Activated naive CD4-positive, alpha-beta T cell treated with anti-CD3 and anti-CD28 coated beads for 36 hours (primary cell): ENCODE data around the gene CDK15. TPM values are rescaled to one million over a fixed set of nuclear protein-coding genes. Genes with fewer than 3 reads are reported as not detected.

Experiments used
- CTCF ChIA-PET: fragments of 350-600 bp; sonication (Branson Sonifier 250); formaldehyde crosslinking; loops from one replicate; lab custom pipeline; 2021; ENCODE audit warnings: antibody characterized with exemption; lab: Charles Lee
- DNase-seq: peaks from one replicate; pipeline ENCODE4 v3.0.0-alpha.2; 2020
- H3K27ac Mint-ChIP-seq: one replicate; pipeline ENCODE4 v1.8.0; 2021; ENCODE audit warnings: mild to moderate bottlenecking, mixed read lengths
- H3K27me3 Mint-ChIP-seq: one replicate; pipeline ENCODE4 v1.8.0; 2021; ENCODE audit warnings: low read depth, mixed read lengths
- H3K36me3 Mint-ChIP-seq: one replicate; pipeline ENCODE4 v1.8.0; 2021; ENCODE audit warnings: low read depth, mixed read lengths
- H3K4me1 Mint-ChIP-seq: one replicate; pipeline ENCODE4 v1.8.0; 2021; ENCODE audit warnings: low read depth, mixed read lengths
- H3K4me3 Mint-ChIP-seq: one replicate; pipeline ENCODE4 v1.8.0; 2021; ENCODE audit warnings: mild to moderate bottlenecking, moderate library complexity, mixed read lengths
- H3K9me3 Mint-ChIP-seq: one replicate; pipeline ENCODE4 v1.8.0; 2021; ENCODE audit warnings: mixed read lengths
- intact Hi-C: fragments of 100-400 bp; cut with micrococcal nuclease; formaldehyde crosslinking; loops from one replicate; pipeline ENCODE4 v1.15.1; 2023
- total RNA-seq, 2 experiments: library from RNA; stranded (reverse); gene quantifications; one replicate each; pipeline ENCODE4 v1.2.3, GENCODE V29; 2021

The CDK15 gene
- total RNA-seq, 2 experiments from 2014 or later, result not detected

- Mint-ChIP-seq H3K36me3 (no peaks in the 10 kb centered on the region), H3K27me3 (peaks cover 3% of the 10 kb centered on the region), H3K4me3 (no peak overlapping the region), H3K9me3 (no peaks in the 10 kb centered on the region), H3K4me1 (peaks cover 13% of the 10 kb centered on the region), H3K27ac (no peak overlapping the region)
- CTCF ChIA-PET, result no interaction called here
- intact Hi-C loops, result no loop called here
- DNase-seq, result no peak
Observed at GRCh38 chr2:201777869-201778268, 28.5 kb upstream of the CDK15 start.

- Mint-ChIP-seq H3K4me3 (peak overlapping the region; percentile 86), H3K36me3 (no peaks in the 10 kb centered on the region), H3K27ac (peak overlapping the region; percentile 68), H3K4me1 (peaks cover 13% of the 10 kb centered on the region), H3K27me3 (peaks cover 3% of the 10 kb centered on the region), H3K9me3 (no peaks in the 10 kb centered on the region)
- DNase-seq, result no peak
- intact Hi-C loops, result loop anchor here (2.0 to 5.0 kb wide), 6 partner anchors 348 to 1132 kb away; partner anchors contain the start of genes BMPR2, CARF, CASP10 and WDR12
- CTCF ChIA-PET, result interaction anchor here (0.8 to 0.9 kb wide), 2 partner anchors 31 to 136 kb away, joined by 3 to 6 read pairs; no protein-coding TSS in a partner anchor
Observed at GRCh38 chr2:201779901-201780673, 26.2 kb upstream of the CDK15 start.

- peaks cover 3% of the 10 kb centered on the region for H3K27me3 Mint-ChIP-seq
- CTCF ChIA-PET, result interaction anchor here (0.6 to 1.3 kb wide), 5 partner anchors 10 to 135 kb away, joined by 3 to 6 read pairs (median 4); no protein-coding TSS in a partner anchor
Observed at GRCh38 chr2:201780674-201781493, 25.5 kb upstream of the CDK15 start, which contains the start of gene ALS2. Gene ALS2, minus strand, starts transcription at chr2:201780933. Its CDS starts 12,048 bp downstream, at chr2:201768885.

GRCh38 chr2:201781557-201782051 is 24.7 kb upstream of the CDK15 start:
- Mint-ChIP-seq H3K36me3 (no peaks in the 10 kb centered on the region), H3K27ac (peak overlapping the region; percentile 83), H3K4me1 (peaks cover 13% of the 10 kb centered on the region), H3K9me3 (no peaks in the 10 kb centered on the region), H3K27me3 (peaks cover 3% of the 10 kb centered on the region), H3K4me3 (peak overlapping the region; percentile 86)
- CTCF ChIA-PET, result interaction anchor here (1.0 to 1.3 kb wide), 2 partner anchors 10 to 17 kb away, joined by 3 to 4 read pairs; no protein-coding TSS in a partner anchor
- intact Hi-C loops, result loop anchor here (1.0 to 5.0 kb wide), 12 partner anchors 50 to 1131 kb away; partner anchors contain the start of genes BMPR2, BZW1, CARF and CASP10
- peak; percentile 11 for DNase-seq

More at GRCh38 chr2:201780674-201781493, 25.5 kb upstream of the CDK15 start, which contains the start of gene ALS2:
- H3K36me3 Mint-ChIP-seq, result no peaks in the 10 kb centered on the region
- peaks cover 13% of the 10 kb centered on the region for H3K4me1 Mint-ChIP-seq
- DNase-seq, result peak; percentile 96
- intact Hi-C loops, result loop anchor here (1.0 to 5.0 kb wide), 12 partner anchors 50 to 1131 kb away; partner anchors contain the start of genes BMPR2, BZW1, CARF and CASP10
- no peaks in the 10 kb centered on the region for H3K9me3 Mint-ChIP-seq
- H3K27ac Mint-ChIP-seq, result peak within 1 kb of the TSS; percentile 83
- H3K4me3 Mint-ChIP-seq, result peak within 1 kb of the TSS; percentile 86

GRCh38 chr2:201784563-201784962 is 21.8 kb upstream of the CDK15 start:
- Mint-ChIP-seq H3K27ac (no peak overlapping the region), H3K4me1 (peaks cover 12% of the 10 kb centered on the region), H3K36me3 (no peaks in the 10 kb centered on the region), H3K4me3 (no peak overlapping the region), H3K27me3 (peaks cover 3% of the 10 kb centered on the region), H3K9me3 (no peaks in the 10 kb centered on the region)
- CTCF ChIA-PET, result no interaction called here
- no peak for DNase-seq
- intact Hi-C loops, result loop anchor here (5.0 kb wide), 4 partner anchors 352 to 1128 kb away; partner anchors contain the start of genes BMPR2, CARF, CASP10 and WDR12

GRCh38 chr2:201785135-201785534 is 21.2 kb upstream of the CDK15 start:
- no peak for DNase-seq
- intact Hi-C loops, result no loop called here
- Mint-ChIP-seq H3K4me3 (no peak overlapping the region), H3K27me3 (peaks cover 3% of the 10 kb centered on the region), H3K27ac (no peak overlapping the region), H3K36me3 (no peaks in the 10 kb centered on the region), H3K4me1 (peaks cover 6% of the 10 kb centered on the region), H3K9me3 (no peaks in the 10 kb centered on the region)
- CTCF ChIA-PET, result no interaction called here

- intact Hi-C loops, result no loop called here
- no peak for DNase-seq
- Mint-ChIP-seq H3K27ac (no peak overlapping the region), H3K36me3 (no peaks in the 10 kb centered on the region), H3K27me3 (peaks cover 3% of the 10 kb centered on the region), H3K4me1 (peaks cover 4% of the 10 kb centered on the region), H3K4me3 (no peak overlapping the region), H3K9me3 (no peaks in the 10 kb centered on the region)
- CTCF ChIA-PET, result no interaction called here
Observed at GRCh38 chr2:201786471-201786870, 19.9 kb upstream of the CDK15 start.

GRCh38 chr2:201788371-201788770 is 18.0 kb upstream of the CDK15 start:
- DNase-seq, result no peak
- H3K36me3 Mint-ChIP-seq, result no peaks in the 10 kb centered on the region
- H3K4me3 Mint-ChIP-seq, result no peak overlapping the region

GRCh38 chr2:201789395-201789794 is 16.9 kb upstream of the CDK15 start:
- Mint-ChIP-seq H3K4me3 (no peak overlapping the region), H3K9me3 (no peaks in the 10 kb centered on the region), H3K36me3 (no peaks in the 10 kb centered on the region), H3K4me1 (no peaks in the 10 kb centered on the region), H3K27me3 (no peaks in the 10 kb centered on the region), H3K27ac (no peak overlapping the region)
- intact Hi-C loops, result no loop called here
- DNase-seq, result no peak
- CTCF ChIA-PET, result no interaction called here

More at GRCh38 chr2:201788371-201788770, 18.0 kb upstream of the CDK15 start:
- CTCF ChIA-PET, result interaction anchor here (0.6 kb wide), 2 partner anchors 143 to 606 kb away, joined by 3 read pairs; no protein-coding TSS in a partner anchor
- H3K27ac Mint-ChIP-seq, result no peak overlapping the region
- no peaks in the 10 kb centered on the region for H3K27me3 Mint-ChIP-seq
- H3K9me3 Mint-ChIP-seq, result no peaks in the 10 kb centered on the region
- intact Hi-C loops, result no loop called here
- no peaks in the 10 kb centered on the region for H3K4me1 Mint-ChIP-seq

- intact Hi-C loops, result no loop called here
- Mint-ChIP-seq H3K4me1 (no peaks in the 10 kb centered on the region), H3K9me3 (no peaks in the 10 kb centered on the region), H3K4me3 (no peak overlapping the region), H3K27me3 (no peaks in the 10 kb centered on the region), H3K36me3 (no peaks in the 10 kb centered on the region), H3K27ac (no peak overlapping the region)
- DNase-seq, result no peak
- CTCF ChIA-PET, result no interaction called here
Observed at GRCh38 chr2:201790291-201790690, 16.0 kb upstream of the CDK15 start.

- no peak overlapping the region for H3K27ac Mint-ChIP-seq
- no peak for DNase-seq
- H3K9me3 Mint-ChIP-seq, result no peaks in the 10 kb centered on the region
- no peaks in the 10 kb centered on the region for H3K36me3 Mint-ChIP-seq
- H3K27me3 Mint-ChIP-seq, result no peaks in the 10 kb centered on the region
- H3K4me1 Mint-ChIP-seq, result no peaks in the 10 kb centered on the region
- CTCF ChIA-PET, result no interaction called here
- no peak overlapping the region for H3K4me3 Mint-ChIP-seq
- intact Hi-C loops, result no loop called here
Observed at GRCh38 chr2:201790989-201791388, 15.3 kb upstream of the CDK15 start.

- H3K4me1 Mint-ChIP-seq, result no peaks in the 10 kb centered on the region
- no peak overlapping the region for H3K4me3 Mint-ChIP-seq
- H3K27me3 Mint-ChIP-seq, result no peaks in the 10 kb centered on the region
- intact Hi-C loops, result no loop called here
- H3K36me3 Mint-ChIP-seq, result no peaks in the 10 kb centered on the region
- H3K9me3 Mint-ChIP-seq, result no peaks in the 10 kb centered on the region
- CTCF ChIA-PET, result interaction anchor here (1.6 kb wide), 1 partner anchor 67 kb away, joined by 5 read pairs; no protein-coding TSS in a partner anchor
- DNase-seq, result no peak
- H3K27ac Mint-ChIP-seq, result no peak overlapping the region
Observed at GRCh38 chr2:201793631-201794030, 12.7 kb upstream of the CDK15 start.
